BLaER1 treated with 17β-estradiol and CSF1 and Interleukin-3, amounts not matched to agents 10 nM and 100 nM (cell line): ENCODE results near the gene UBE2J2.

ENCODE experiments used
- H3K27ac ChIP-seq, 11 experiments: shearing (Covaris generic); formaldehyde crosslinking; 2 replicates each; pipeline ENCODE4 v1.8.1; 2022
- H3K27me3 ChIP-seq, 11 experiments: shearing (Covaris generic); formaldehyde crosslinking; 2 replicates each; pipeline ENCODE4 v1.8.1; 2022
- H3K36me3 ChIP-seq, 11 experiments: shearing (Covaris generic); formaldehyde crosslinking; 2 replicates each; pipeline ENCODE4 v1.8.1; 2022
- H3K4me1 ChIP-seq, 10 experiments: shearing (Covaris generic); formaldehyde crosslinking; 2 replicates each; pipeline ENCODE4 v1.8.1; 2022
- H3K4me2 ChIP-seq, 11 experiments: shearing (Covaris generic); formaldehyde crosslinking; 2 replicates each; pipeline ENCODE4 v1.8.1; 2022
- H3K4me3 ChIP-seq, 10 experiments: shearing (Covaris generic); formaldehyde crosslinking; 2 replicates each; pipeline ENCODE4 v1.8.1; 2022
- H3K9ac ChIP-seq, 11 experiments: shearing (Covaris generic); formaldehyde crosslinking; 2 replicates each; pipeline ENCODE4 v1.8.1; 2022
- H3K9me3 ChIP-seq, 11 experiments: shearing (Covaris generic); formaldehyde crosslinking; replicated peaks in 1 of 11; 2 replicates each; pipeline ENCODE4 v1.8.1; 2022
- H4K20me1 ChIP-seq, 11 experiments: shearing (Covaris generic); formaldehyde crosslinking; 2 replicates each; pipeline ENCODE4 v1.8.1; 2022
- Cebpa-rat ChIP-seq, 11 experiments: shearing (Covaris generic); IDR thresholded peaks; 2 replicates each; pipeline ENCODE4 v1.8.1; 2022

UBE2J2 gene

DNA sequence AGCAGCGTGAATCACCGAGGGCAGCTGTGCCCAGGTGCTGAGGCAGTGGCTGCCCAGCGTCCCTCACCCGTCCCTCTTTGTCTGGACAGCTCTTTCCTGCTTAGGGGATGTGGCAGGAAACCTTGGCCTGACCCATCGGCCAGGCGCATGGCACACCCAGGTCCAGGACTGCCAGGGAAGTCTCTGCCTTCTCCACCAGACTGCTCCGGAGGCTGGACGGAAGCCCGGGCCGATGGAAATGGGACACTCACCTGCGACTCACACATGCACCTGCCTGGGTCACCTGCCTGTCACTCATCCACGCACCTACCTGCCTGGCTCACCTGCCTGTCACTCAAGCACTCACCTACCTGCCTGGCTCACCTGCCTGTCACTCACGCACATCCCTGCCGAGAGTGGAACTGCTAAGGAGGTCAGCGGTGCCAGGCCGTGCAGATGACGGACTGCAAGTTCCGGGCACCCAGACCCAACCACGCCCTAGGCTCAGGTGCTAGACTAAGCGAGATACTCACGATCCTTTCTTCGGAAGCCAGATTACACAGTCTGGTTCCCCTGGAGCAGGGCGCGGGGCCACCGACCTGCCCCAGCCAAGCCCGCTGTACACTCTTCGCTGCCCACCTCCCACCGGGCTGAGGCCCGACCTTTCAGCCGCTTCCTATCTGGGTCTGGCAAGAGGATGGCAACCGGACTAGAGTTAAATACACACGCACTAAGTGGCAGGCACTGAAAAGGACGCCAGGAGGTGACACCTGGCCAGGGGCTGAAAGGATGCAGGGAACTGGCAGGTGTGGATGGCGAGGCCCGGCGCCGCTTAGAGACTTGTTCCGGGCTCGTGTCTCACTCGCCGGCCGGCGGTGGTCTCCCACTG is 1.1 kb downstream of the UBE2J2 start:
- TF ChIP-seq Cebpa-rat (IDR thresholded peaks at IDR 0.05), result no peak
- no peaks in the 10 kb centered on the region for H3K27me3 ChIP-seq
- peaks cover 14 to 51% (median 39%) of the 10 kb centered on the region in 11 experiments for H3K36me3 ChIP-seq
- peak overlapping the region; percentile 97 to 100 (median 99) for H3K9ac ChIP-seq
- no peaks in the 10 kb centered on the region for H3K9me3 ChIP-seq
- peaks cover 54 to 59% (median 56%) of the 10 kb centered on the region in 11 experiments for H4K20me1 ChIP-seq
- H3K4me2 ChIP-seq, result peak overlapping the region; percentile 91 to 100 (median 99)
- H3K4me1 ChIP-seq, result peaks cover 33 to 42% (median 38%) of the 10 kb centered on the region in 10 experiments
- H3K27ac ChIP-seq, result peak overlapping the region; percentile 92 to 99 (median 97)
- peak overlapping the region; percentile 96 to 100 (median 100) for H3K4me3 ChIP-seq

DNA sequence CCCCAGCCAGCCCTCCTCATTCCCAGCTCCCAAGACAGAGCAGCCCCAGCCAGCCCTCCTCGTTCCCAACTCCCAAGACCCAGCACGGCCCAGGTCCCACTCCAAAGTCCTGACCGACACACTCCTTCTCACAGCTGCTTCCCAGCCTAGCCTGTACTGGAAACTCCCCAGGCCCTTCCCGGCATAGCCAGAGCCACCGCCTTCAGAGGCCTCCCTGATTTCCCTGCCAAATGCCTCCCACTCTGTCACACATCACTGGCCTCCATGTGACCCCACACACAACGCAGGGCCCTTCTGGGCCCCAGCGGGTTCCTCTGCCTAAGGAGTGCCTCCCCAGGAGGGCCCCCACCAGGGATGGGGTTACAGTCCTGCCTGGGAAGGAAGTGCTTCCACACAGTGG is 2.8 kb downstream of the UBE2J2 start:
- H3K4me3 ChIP-seq, result no peak overlapping the region
- H4K20me1 ChIP-seq, result peaks cover 72 to 77% (median 73%) of the 10 kb centered on the region in 11 experiments
- H3K9me3 ChIP-seq, result no peaks in the 10 kb centered on the region
- no peak for TF ChIP-seq Cebpa-rat (IDR thresholded peaks at IDR 0.05)
- no peaks in the 10 kb centered on the region for H3K27me3 ChIP-seq
- H3K27ac ChIP-seq, result peak overlapping the region in 5 of 11 experiments; percentile 2 to 27 (median 23); a peak in 3 of 22 replicates
- H3K9ac ChIP-seq, result peak overlapping the region; percentile 19 to 100 (median 99); a peak in 16 of 22 replicates
- peak overlapping the region; percentile 91 to 100 (median 99) for H3K4me2 ChIP-seq
- H3K36me3 ChIP-seq, result peaks cover 27 to 68% (median 56%) of the 10 kb centered on the region in 11 experiments
- peaks cover 33 to 42% (median 38%) of the 10 kb centered on the region in 10 experiments for H3K4me1 ChIP-seq

DNA sequence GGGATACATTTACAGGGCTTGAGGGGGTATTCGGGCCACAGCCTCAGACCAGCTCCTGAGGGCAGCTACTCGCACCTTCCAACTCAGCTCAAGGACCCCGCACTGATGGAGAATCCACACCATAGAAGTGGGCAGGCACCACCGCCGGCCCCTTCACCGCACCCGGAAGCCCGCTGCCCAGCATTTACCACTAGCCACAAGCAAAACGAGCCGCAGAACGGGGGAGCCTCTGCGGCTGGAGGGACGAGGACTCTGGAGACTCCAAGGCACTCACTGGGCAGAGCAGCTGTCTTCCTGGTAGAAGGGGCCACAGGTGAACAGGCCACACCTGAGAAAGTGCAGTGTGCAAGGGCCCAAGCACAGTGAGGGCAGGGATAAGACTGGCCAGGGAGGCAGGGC is 5.4 kb downstream of the UBE2J2 start:
- H3K27ac ChIP-seq, result no peak overlapping the region
- peaks cover 31 to 48% (median 40%) of the 10 kb centered on the region in 10 experiments for H3K4me1 ChIP-seq
- H3K9ac ChIP-seq, result peak overlapping the region in 1 of 11 experiments; percentile 9; a peak in 1 of 22 replicates
- no peaks in the 10 kb centered on the region for H3K27me3 ChIP-seq
- no peak overlapping the region for H3K4me2 ChIP-seq
- H3K4me3 ChIP-seq, result no peak overlapping the region
- peaks cover 91 to 100% (median 98%) of the 10 kb centered on the region in 11 experiments for H4K20me1 ChIP-seq
- TF ChIP-seq Cebpa-rat (IDR thresholded peaks at IDR 0.05), result no peak
- H3K9me3 ChIP-seq, result no peaks in the 10 kb centered on the region
- peaks cover 52 to 94% (median 81%) of the 10 kb centered on the region in 11 experiments for H3K36me3 ChIP-seq

DNA sequence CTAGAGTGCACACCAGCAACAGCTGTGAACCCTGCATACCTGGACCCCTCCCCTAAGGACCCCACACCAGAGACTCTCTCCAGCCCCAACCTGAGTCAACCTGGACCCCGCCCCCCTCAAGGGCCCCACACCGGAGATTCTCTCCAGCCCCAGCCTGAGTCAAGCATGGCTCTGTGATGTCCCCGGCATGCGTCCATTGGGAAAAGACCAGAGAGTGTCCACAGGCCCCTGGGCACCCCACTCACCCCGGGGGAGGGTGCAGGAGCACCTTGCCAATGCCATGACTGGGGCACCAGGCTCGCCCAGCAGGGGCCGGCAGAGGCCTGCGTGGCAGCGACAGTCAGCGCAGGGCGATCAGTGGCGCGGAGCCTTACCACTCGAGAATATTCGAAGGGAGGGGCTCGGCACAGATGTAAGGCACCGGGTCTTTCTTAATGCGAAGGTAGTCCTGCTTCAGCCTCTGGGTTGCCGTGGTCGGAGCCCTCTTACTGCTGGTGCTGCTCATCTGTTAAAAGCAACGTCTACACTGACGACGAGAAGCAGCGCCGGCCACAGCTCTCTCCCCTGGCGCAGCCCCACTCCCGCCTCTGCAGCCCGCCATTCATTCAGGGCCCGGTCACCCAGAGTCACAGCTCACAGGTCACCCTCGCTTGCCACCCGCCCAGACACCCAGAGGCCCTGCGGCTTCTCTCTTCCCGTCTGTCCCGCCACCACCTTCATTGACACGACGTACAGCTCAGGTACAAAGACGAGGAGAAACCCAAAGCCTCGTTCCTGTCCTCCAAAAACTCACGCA is 6.0 kb downstream of the UBE2J2 start:
- Histone ChIP-seq H3K4me3 (no peak overlapping the region), H3K9me3 (no peaks in the 10 kb centered on the region), H3K27ac (no peak overlapping the region), H3K4me2 (no peak overlapping the region), H3K36me3 (peaks cover 58 to 100% (median 87%) of the 10 kb centered on the region in 11 experiments), H3K27me3 (no peaks in the 10 kb centered on the region), H4K20me1 (peaks cover 91 to 100% (median 100%) of the 10 kb centered on the region in 11 experiments), H3K4me1 (peaks cover 34 to 53% (median 44%) of the 10 kb centered on the region in 10 experiments), H3K9ac (0 out of 22 replicates have a peak overlapping the region, but pooled peaks of 1 of the 11 experiments have one; percentile 9)
- no peak for TF ChIP-seq Cebpa-rat (IDR thresholded peaks at IDR 0.05)

DNA sequence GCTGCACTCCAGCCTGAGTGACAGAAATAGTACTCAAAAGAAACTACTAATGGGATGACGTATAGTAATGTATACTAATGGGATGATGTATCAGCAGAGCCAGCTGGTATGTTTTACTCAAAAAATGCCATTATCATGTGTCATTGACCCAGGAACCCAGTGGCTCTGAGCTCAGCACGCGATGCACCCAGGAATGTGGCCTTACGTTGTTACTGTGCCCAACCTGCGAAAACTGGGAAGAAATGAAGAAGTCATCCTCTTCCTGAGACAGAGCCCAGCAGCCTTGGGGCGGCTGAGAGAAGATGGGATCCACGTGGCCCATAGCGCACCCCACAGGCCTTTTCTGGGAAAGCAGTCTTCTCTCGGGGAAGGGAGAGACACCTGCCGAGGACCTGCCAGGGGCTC is 8.8 kb downstream of the UBE2J2 start:
- peaks cover 55 to 84% (median 74%) of the 10 kb centered on the region in 11 experiments for H3K36me3 ChIP-seq
- no peak for TF ChIP-seq Cebpa-rat (IDR thresholded peaks at IDR 0.05)
- no peak overlapping the region for H3K4me2 ChIP-seq
- peaks cover 35 to 54% (median 45%) of the 10 kb centered on the region in 10 experiments for H3K4me1 ChIP-seq
- H3K27ac ChIP-seq, result no peak overlapping the region
- peaks cover 85 to 100% (median 99%) of the 10 kb centered on the region in 11 experiments for H4K20me1 ChIP-seq
- no peaks in the 10 kb centered on the region for H3K27me3 ChIP-seq
- no peak overlapping the region for H3K4me3 ChIP-seq
- no peaks in the 10 kb centered on the region for H3K9me3 ChIP-seq
- no peak overlapping the region for H3K9ac ChIP-seq

DNA sequence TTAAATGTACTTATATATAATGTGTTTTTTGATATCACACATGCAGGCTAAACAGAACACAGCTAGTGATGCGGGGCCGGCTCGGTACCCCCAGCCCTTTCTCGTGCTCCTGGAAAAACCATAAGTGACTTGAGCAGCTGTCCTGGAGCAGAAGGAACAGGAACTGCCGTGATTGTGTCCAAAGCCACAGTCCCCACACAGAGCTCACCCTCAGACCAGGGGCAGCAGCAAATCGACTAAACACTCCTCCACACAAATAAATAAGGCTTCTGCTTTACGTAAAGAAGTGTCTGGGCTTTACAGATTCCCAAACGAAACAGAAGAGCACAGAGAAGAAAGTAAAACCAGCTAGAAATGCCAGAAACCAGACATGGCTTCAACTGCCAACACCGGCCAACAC is 9.6 kb downstream of the UBE2J2 start:
- Histone ChIP-seq H3K27me3 (no peaks in the 10 kb centered on the region), H3K4me2 (no peak overlapping the region), H3K36me3 (peaks cover 58 to 81% (median 73%) of the 10 kb centered on the region in 11 experiments), H3K4me1 (peaks cover 44 to 62% (median 53%) of the 10 kb centered on the region in 10 experiments), H4K20me1 (peaks cover 85 to 100% (median 99%) of the 10 kb centered on the region in 11 experiments), H3K27ac (no peak overlapping the region), H3K9me3 (no peaks in the 10 kb centered on the region), H3K9ac (peak overlapping the region in 1 of 11 experiments; percentile 26; a peak in 1 of 22 replicates), H3K4me3 (no peak overlapping the region)
- no peak for TF ChIP-seq Cebpa-rat (IDR thresholded peaks at IDR 0.05)

DNA sequence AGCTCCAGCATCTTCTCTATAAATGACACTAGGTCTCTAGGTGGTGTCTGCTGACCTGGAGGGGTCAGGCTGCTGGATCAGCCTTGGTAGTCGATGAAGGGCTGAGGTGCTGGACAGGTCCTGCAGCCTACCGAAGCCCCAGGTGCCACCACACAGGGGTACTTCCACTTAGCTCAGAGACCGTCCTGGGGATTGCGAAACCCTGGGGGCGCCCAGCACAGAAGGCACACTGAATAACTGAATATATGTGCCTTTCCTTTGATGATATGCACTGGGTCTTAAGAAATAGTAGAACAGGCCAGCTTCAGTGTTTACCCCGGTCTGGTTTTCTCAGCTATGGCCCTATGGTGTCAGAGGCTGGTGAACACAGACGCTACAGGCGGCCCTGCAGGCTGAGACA is 10.9 kb downstream of the UBE2J2 start:
- Histone ChIP-seq H3K36me3 (peaks cover 50 to 81% (median 70%) of the 10 kb centered on the region in 11 experiments), H3K4me3 (no peak overlapping the region; a peak in 2 of 20 replicates), H3K9ac (peak overlapping the region; percentile 7 to 64 (median 44); a peak in 18 of 22 replicates), H3K4me2 (peak overlapping the region; percentile 61 to 98 (median 90)), H3K27me3 (no peaks in the 10 kb centered on the region), H3K4me1 (peaks cover 56 to 75% (median 65%) of the 10 kb centered on the region in 10 experiments), H4K20me1 (peaks cover 84 to 100% (median 98%) of the 10 kb centered on the region in 11 experiments), H3K9me3 (no peaks in the 10 kb centered on the region), H3K27ac (0 out of 22 replicates have a peak overlapping the region, but pooled peaks of 4 of the 11 experiments have one; percentile 7 to 29 (median 16))
- TF ChIP-seq Cebpa-rat (IDR thresholded peaks at IDR 0.05), result peak in 7 of 11 experiments; percentile 9 to 78 (median 42); a peak in 6 of 22 replicates

DNA sequence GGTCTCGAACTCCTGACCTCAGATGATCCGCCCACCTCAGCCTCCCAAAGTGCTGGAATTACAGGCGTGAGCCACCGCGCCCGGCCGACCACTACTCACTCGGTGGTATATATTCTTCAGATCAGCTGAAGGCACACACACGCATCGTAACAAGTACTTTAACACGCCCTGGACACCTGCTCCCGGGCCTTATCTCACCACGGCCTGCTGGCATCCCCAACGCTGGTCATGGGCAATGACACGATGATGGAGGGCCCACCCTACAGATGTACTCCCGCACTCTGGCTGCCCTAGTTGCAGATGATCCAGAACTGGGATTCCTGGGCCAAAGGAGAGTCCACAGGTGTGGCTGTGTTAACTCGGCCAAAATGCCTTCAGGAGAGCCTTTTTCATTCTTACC is 11.6 kb downstream of the UBE2J2 start:
- TF ChIP-seq Cebpa-rat (IDR thresholded peaks at IDR 0.05), result no peak
- Histone ChIP-seq H3K9me3 (no peaks in the 10 kb centered on the region; a peak in 1 of 22 replicates), H3K4me2 (peak overlapping the region; percentile 61 to 98 (median 90)), H3K4me3 (peak overlapping the region in 1 of 10 experiments; percentile 47; a peak in 2 of 20 replicates), H4K20me1 (peaks cover 79 to 99% (median 95%) of the 10 kb centered on the region in 11 experiments), H3K9ac (peak overlapping the region in 10 of 11 experiments; percentile 7 to 64 (median 45); a peak in 12 of 22 replicates), H3K4me1 (peaks cover 62 to 80% (median 70%) of the 10 kb centered on the region in 10 experiments), H3K27ac (peak overlapping the region in 3 of 11 experiments; percentile 9 to 73 (median 29); a peak in 1 of 22 replicates), H3K36me3 (peaks cover 47 to 78% (median 68%) of the 10 kb centered on the region in 11 experiments), H3K27me3 (no peaks in the 10 kb centered on the region)
